SJSA1 (cell line): Measurements from ENCODE around the gene GTSE1. TPM values are rescaled to one million over a fixed set of nuclear protein-coding genes. Genes with fewer than 3 reads are reported as not detected.
"Not testable (repeated sequence)": the region's sequence is repeated elsewhere in the genome, so short reads cannot be mapped to it uniquely, and the experiment has no call there.

Source experiments
- DNase-seq, 2 experiments: peaks; one replicate each; pipeline ENCODE4 v3.0.0-alpha.2; 2015 to 2020; ENCODE audit warnings: low spot score in 2 of 2, low read depth in 1 of 2
- H3K27ac ChIP-seq: fragments of 250-450 bp; sonication (Bioruptor Pico); 2 replicates; pipeline ENCODE4 v1.5.1; 2020; ENCODE audit warnings: mild to moderate bottlenecking, moderate library complexity
- H3K27me3 ChIP-seq: fragments of 250-450 bp; sonication (Bioruptor Pico); replicated peaks from 2 replicates; pipeline ENCODE4 v1.5.1; 2020; ENCODE audit warnings: mild to moderate bottlenecking, moderate library complexity
- H3K36me3 ChIP-seq: fragments of 250-450 bp; sonication (Bioruptor Pico); 2 replicates; pipeline ENCODE4 v1.5.1; 2020; ENCODE audit warnings: mild to moderate bottlenecking
- H3K4me1 ChIP-seq: fragments of 250-450 bp; sonication (Bioruptor Pico); replicated peaks from 2 replicates; pipeline ENCODE4 v1.6.1; 2021; ENCODE audit warnings: mild to moderate bottlenecking
- H3K4me3 ChIP-seq: fragments of 250-450 bp; sonication (Bioruptor Pico); 2 replicates; pipeline ENCODE4 v1.5.1; 2020; ENCODE audit warnings: mild to moderate bottlenecking
- H3K9me3 ChIP-seq: fragments of 250-450 bp; sonication (Bioruptor Pico); replicated peaks from 2 replicates; pipeline ENCODE4 v1.5.1; 2020; ENCODE audit warnings: mild to moderate bottlenecking
- total RNA-seq: library from RNA; depleted of rRNA; stranded (reverse); fragments of >200 nt; shearing (Covaris generic); gene quantifications from 2 replicates; pipeline ENCODE4 v1.2.3, GENCODE V29; 2014

GTSE1 gene
- total RNA-seq, 1 experiment from 2014 or later: 36.2 TPM

DNA sequence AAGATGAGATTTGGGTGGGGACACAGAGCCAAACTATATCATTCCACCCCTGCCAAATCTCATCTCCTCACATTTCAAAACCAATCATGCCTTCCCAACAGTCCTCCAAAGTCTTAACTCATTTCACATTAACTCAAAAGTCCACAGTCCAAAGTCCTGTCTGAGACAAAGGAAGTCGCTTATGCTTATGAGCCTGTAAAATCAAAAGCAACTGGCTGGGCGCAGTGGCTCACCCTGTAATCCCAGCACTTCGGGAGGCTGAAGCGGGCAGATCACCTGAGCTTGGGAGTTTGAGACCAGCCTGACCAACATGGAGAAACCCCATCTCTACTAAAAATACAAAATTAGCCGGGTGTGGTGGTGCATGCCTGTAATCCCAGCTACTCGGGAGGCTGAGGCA is 32.1 kb upstream of the GTSE1 start:
- peaks cover 19% of the 10 kb centered on the region for H3K9me3 ChIP-seq
- H3K27me3 ChIP-seq, H3K27ac ChIP-seq, H3K36me3 ChIP-seq, H3K4me3 ChIP-seq, DNase-seq: not testable (repeated sequence)
- peaks cover 19% of the 10 kb centered on the region for H3K4me1 ChIP-seq

DNA sequence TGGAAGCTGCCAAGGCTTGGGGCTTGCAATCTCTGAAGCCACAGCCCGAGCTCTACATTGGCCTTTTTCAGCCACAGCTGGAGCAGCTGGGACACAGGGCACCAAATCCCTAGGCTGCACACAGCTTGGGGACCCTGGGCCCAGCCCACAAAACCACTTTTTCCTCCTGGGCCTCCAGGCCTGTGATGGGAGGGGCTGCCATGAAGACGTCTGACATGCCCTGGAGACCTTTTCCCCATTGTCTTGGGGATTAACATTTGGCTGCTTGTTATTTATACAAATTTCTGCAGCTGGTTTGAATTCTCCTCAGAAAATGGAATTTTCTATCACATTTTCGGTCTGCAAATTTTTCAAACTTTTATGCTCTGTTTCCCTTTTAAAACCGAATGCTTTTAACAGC is 31.0 kb upstream of the GTSE1 start:
- Histone ChIP-seq H3K9me3 (peaks cover 19% of the 10 kb centered on the region), H3K36me3 (peaks cover 16% of the 10 kb centered on the region), H3K4me1 (peaks cover 19% of the 10 kb centered on the region)
- not testable (repeated sequence) for DNase-seq, H3K27ac ChIP-seq, H3K27me3 ChIP-seq, H3K4me3 ChIP-seq

DNA sequence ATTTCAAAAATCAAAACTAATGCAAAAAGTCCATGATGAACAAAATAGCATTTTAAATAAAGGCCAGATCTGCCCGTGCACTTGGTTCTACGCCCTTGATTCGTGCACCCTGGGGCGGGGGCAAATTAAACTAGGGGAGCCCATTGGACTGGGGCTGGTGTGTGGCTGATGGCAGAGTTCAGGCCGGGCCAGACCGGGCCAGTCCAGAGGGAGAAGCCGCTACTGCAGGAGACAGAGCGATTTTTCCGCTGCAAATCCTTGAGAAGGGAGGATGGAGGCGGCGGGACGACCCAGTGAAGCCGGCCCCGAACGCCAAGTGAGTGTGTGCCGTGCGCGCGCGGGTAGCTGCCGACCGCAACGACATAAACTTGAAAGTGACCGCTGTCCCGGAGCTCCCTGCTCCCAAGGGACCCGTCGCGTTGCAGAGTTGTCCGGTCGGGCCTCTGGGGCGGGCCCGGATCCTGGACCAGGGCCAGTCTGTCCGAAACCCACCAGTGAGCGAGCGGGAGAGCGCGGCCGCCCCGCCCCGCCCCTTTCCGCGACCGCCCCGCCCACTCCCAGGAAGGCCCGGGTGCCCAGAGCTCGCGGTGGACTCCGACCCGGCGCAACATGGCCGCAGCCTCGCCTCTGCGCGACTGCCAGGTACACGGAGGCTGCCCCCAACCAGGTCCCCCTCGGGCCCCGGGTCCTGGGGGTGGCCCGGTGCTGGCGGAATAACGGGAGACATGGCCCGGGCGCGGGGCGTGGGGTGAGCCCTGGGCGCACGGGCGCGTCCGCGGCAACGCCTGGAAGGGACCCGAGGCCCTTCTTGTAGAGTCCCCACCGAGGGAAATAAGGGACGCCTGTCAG is 29.0 kb upstream of the GTSE1 start, which contains the start of gene TTC38:
Gene TTC38, plus strand, starts transcription at position 578 of the 849 bp plus-strand sequence. Its CDS starts 32 bp downstream, at position 610.
- Histone ChIP-seq H3K27me3 (no peaks in the 10 kb centered on the region), H3K36me3 (peaks cover 23% of the 10 kb centered on the region), H3K4me3 (peak within 1 kb of the TSS; percentile 67), H3K4me1 (peaks cover 19% of the 10 kb centered on the region), H3K27ac (0 out of 2 replicates have a peak within 1 kb of the TSS, but pooled peaks have one; percentile 13), H3K9me3 (peaks cover 12% of the 10 kb centered on the region)
- DNase-seq: peak; percentile 81 to 90

DNA sequence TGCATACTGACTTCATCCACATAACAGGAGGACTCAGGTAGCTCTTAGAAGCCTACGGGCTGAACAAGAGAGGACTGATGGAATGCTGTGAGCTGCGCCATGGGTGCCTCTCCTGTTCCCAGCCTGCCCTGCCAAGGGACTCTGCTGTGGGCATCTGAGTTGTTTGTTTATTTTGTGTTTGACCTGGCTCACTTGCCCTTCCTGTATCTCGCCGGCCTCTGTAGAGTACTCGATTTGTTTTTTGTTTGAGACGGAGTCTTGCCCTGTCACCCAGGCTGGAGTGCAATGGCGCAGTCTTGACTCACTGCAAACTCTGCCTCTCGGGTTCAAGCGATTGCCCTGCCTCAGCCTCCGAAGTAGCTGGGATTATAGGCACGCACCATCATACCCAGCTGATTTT is 27.1 kb upstream of the GTSE1 start:
- Histone ChIP-seq H3K27ac (no peak overlapping the region), H3K9me3 (peaks cover 8% of the 10 kb centered on the region), H3K27me3 (no peaks in the 10 kb centered on the region), H3K4me1 (peaks cover 19% of the 10 kb centered on the region), H3K36me3 (peaks cover 40% of the 10 kb centered on the region), H3K4me3 (no peak overlapping the region)
- no peak for DNase-seq

DNA sequence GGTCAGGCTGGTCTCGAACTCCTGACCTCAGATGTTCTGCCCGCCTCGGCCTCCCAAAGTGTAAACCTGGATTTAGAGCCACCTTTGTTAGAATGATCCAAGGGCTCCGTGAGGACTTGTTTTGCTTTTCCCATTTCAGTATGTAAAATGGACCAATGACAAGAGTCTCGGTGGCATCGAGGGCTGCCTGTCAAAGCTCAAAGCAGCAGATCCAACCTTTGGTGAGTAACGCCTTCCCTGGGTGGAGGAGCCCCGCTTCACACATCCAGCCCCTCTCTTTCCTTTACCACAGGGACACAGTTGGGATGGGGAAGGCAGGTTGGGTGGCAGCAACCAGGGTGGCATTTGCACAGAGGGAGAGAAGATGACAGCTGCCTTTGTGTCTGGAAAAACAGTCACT is 24.5 kb upstream of the GTSE1 start:
- peaks cover 16% of the 10 kb centered on the region for H3K4me1 ChIP-seq
- H3K36me3 ChIP-seq: peaks cover 61% of the 10 kb centered on the region
- no peak for DNase-seq
- H3K27ac ChIP-seq: no peak overlapping the region
- no peak overlapping the region for H3K4me3 ChIP-seq
- no peaks in the 10 kb centered on the region for H3K27me3 ChIP-seq
- H3K9me3 ChIP-seq: no peaks in the 10 kb centered on the region

DNA sequence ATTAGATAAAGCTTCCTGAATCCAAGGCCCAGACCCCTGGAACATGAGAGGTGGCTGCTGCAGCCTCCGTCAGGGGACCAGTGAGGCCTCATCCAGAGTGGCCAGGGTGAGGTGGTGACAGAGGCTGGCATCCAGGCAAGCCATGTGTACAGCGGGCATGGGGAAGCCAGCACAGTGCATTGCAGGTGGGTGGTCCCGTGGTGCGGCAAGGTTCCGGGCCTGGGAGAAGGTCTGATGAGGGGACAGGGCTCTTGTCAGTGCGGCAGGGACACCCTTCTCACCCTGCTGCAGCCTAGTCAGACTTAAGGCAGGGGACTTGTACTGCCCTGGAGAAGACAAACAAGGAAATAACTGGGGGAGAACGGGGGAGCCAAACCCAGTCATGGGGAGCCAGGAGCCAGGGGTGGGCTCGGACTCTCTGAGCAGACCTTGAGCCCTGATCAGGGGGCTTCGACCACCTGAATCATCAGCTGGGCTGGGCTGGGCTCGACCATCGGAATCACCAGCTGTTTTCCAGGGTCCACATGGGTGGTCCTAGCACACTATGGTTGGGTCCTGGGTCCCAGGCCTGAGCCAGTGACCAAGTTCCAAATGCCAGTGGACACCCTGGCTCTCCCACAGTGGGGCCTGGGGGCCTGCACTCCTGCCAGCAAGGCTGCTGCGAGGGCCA is 23.8 kb upstream of the GTSE1 start:
- H3K36me3 ChIP-seq: peaks cover 65% of the 10 kb centered on the region
- no peak overlapping the region for H3K4me3 ChIP-seq
- no peaks in the 10 kb centered on the region for H3K27me3 ChIP-seq
- H3K9me3 ChIP-seq: no peaks in the 10 kb centered on the region
- no peak for DNase-seq
- H3K27ac ChIP-seq: no peak overlapping the region
- H3K4me1 ChIP-seq: peaks cover 12% of the 10 kb centered on the region

DNA sequence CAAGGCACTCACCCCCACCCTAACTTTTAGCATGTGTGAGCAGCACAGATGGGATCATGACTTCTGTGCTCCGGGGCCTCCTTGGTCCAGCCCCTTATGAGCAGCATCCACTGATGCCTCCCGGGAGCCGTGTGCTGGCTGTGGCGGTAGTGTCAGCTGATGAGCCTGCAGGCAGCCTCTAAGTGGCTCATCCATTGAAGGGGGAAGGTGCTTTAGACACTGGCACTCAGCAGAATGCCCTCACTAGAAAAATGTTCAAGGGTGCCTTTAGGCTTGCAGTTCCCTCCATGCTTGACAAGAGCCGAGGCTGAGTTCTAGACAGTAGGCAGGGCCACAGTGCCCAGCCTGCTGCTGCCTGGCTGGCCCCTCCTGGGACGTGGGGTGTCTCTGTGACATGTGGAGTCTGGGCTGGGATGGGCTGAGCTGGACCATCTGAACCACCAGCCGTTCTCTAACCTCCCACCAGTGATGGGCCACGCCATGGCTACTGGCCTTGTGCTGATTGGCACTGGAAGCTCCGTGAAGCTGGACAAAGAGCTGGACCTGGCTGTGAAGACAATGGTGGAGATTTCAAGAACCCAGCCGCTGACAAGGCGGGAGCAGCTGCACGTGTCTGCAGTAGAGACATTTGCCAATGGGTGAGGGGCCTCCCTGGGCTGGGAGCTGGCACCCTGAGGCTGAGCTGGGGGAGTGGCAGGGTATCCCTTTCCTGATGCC is 23.1 kb upstream of the GTSE1 start:
- Histone ChIP-seq H3K36me3 (peaks cover 72% of the 10 kb centered on the region), H3K4me1 (peaks cover 6% of the 10 kb centered on the region; the same call in 1 of the 2 replicates), H3K4me3 (no peak overlapping the region), H3K27ac (no peak overlapping the region), H3K9me3 (no peaks in the 10 kb centered on the region), H3K27me3 (no peaks in the 10 kb centered on the region)
- DNase-seq: no peak

DNA sequence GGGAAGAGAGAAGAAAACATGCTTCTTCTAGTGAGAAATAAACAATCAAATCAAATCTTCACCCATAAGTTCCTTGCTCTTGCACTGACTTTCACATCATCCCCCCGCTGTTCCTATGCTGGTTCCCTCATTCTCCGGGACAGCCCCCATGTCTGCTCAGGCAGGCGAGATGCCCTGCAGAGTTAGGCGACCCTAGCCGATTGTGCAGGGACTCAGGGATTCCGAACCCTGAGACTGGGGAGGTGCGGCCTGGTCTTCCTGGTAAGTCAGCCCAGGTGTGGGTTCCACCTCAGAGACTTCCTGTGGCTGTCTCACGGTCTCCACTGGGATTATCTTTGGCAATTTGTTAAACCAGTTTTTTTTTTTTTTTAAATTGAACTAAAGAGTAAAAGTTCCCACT is 22.3 kb upstream of the GTSE1 start:
- Histone ChIP-seq H3K4me3 (no peak overlapping the region), H3K36me3 (peaks cover 74% of the 10 kb centered on the region), H3K27me3 (no peaks in the 10 kb centered on the region), H3K27ac (no peak overlapping the region), H3K4me1 (0 out of 2 replicates have a peak, but pooled peaks cover under 1% of the 10 kb centered on the region), H3K9me3 (no peaks in the 10 kb centered on the region)
- DNase-seq: no peak

DNA sequence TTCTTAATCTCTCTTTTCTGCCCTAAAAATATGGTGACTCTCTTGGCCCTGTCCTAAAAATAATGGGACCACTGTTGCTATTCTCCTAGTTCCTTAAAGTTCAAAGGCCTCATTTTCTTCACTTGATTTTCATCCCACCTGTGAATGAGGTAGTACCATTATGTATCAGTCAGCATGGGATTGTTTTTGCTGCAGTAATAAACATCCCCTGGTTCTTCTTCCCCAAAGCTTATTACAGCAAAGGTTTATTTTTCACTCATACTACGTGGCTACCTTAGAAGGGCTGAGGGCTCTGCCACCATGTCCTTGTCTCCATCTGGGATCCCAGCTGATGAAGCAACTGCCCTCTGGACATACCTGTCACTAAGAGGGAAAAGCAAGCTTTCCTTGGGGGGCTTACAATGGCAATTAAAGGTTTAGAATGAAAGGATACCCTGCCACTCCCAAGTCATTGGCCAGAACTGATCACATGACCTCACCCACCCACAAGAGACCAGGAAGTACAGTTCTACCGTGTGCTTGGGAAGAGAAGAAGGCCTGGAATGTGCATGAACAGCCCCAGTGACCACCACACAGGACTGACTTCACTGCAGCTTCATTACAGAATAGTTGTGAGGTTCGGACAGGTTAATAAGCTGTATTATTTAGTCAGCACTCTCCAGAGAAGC is 21.1 kb upstream of the GTSE1 start:
- Histone ChIP-seq H3K4me1 (no peaks in the 10 kb centered on the region), H3K27ac (no peak overlapping the region), H3K4me3 (no peak overlapping the region), H3K36me3 (peaks cover 77% of the 10 kb centered on the region), H3K27me3 (no peaks in the 10 kb centered on the region), H3K9me3 (no peaks in the 10 kb centered on the region)
- DNase-seq: no peak

DNA sequence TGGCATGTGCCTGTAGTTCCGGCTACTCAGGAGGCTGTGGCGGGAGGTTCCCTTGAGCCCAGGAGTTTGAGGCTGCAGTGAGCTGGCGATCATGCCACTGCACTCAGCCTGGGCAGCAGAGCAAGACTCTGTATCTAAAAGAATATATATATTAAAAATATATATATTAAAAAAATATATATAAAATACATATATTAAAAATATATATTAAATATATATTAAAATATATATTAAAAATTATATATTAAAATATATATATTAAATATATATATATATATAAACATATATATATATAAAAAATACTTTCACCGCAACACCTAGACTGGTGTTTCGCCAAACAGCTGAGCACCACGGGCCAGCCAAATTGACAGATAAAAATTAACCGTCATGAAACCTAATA is 20.1 kb upstream of the GTSE1 start:
- DNase-seq: no peak
- no peaks in the 10 kb centered on the region for H3K9me3 ChIP-seq
- no peaks in the 10 kb centered on the region for H3K27me3 ChIP-seq
- H3K36me3 ChIP-seq: peaks cover 84% of the 10 kb centered on the region
- no peaks in the 10 kb centered on the region for H3K4me1 ChIP-seq
- no peak overlapping the region for H3K4me3 ChIP-seq
- H3K27ac ChIP-seq: no peak overlapping the region

DNA sequence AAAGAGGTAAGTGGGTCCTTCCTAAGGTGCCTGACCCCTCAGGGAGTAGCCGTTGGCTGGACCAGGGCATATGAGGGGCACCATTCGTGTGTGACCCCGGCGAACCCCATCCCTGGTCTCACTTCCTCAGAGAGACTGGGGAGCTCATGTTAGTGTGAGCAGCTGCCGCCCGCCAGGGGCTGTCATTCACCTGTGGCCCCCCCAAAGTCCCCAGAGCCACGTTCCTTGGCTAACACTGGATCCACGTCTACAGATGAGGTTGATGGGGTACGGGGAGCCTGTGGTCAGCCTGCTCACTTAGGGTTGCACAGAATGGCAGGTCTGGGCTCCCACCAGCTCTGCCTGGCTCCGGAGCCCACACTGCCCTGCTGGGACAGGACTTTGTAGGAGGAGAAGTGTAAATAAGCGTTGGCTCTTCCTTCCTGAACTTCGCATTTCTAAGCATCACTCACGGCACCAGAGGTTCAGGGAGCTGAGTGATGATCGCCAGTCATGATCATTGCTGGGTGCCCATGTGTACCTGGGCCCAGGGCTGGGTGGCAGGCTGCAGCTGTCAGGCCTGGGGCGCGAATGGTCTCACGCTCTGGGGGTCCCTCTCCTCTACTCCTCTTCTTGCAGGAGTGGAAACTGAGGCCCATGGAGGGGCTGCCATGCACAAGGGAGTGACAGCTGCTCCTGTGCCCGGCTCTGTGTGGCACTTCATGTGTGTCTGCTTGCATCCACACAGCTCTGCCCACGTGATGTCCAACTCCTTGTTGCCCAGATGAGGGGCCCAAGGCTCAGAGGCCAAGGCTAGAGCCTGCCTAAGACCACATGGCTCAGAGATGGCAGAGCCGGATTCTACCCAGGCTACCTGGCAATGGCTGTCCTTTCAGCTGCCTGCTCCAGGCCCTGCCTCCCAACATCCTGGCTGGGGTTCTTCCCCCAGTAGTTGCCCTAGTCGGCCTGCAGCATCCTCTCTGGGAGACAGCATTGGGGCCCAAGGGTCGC is 17.7 kb upstream of the GTSE1 start:
- H3K27me3 ChIP-seq: no peaks in the 10 kb centered on the region
- H3K36me3 ChIP-seq: peaks cover 82% of the 10 kb centered on the region
- no peaks in the 10 kb centered on the region for H3K9me3 ChIP-seq
- no peak for DNase-seq
- no peak overlapping the region for H3K4me3 ChIP-seq
- no peak overlapping the region for H3K27ac ChIP-seq
- H3K4me1 ChIP-seq: no peaks in the 10 kb centered on the region

DNA sequence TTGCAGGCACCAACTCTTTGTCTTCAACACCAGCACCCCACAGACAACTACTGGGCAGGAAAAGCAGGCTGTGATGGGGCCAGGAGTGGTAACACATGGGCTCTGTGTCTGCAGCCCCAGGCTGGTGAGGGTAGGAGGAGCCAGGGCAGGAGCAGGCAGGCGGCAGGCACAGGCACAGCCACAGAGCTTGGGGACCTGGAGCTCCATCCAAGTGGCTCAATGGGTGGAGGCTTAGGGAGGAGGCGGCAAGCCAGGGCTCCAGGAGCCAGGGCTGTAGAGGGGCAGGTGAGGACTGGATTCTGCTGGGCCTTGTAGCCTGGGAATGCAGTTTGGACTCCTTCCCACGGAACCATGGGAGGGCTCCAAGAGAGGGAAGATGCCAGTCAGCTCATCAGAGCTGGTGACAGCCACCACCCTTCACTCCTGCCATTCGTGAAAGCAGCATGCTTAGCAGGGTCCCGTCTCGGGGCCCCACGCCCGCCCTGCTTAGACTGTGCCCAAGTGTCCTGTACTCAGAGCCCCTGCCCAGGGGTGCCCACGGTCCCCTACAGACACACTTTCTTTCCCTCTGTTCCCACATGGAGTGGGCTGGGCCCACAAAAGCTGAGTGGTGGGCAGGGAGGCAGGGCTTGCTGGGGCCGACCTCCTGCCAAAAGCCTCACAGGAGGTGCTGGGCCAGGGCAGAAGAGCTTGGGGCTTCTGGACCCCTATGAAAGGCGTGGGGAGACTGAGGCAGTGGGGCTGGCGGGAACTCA is 16.4 kb upstream of the GTSE1 start:
- DNase-seq: no peak
- peaks cover 81% of the 10 kb centered on the region for H3K36me3 ChIP-seq
- H3K4me3 ChIP-seq: no peak overlapping the region
- H3K9me3 ChIP-seq: no peaks in the 10 kb centered on the region
- H3K4me1 ChIP-seq: no peaks in the 10 kb centered on the region
- H3K27ac ChIP-seq: no peak overlapping the region
- no peaks in the 10 kb centered on the region for H3K27me3 ChIP-seq
